ENCODE data around the gene DNAJC7. TPM values are rescaled to one million over a fixed set of nuclear protein-coding genes. Genes with fewer than 3 reads are reported as not detected.
A peak's percentile ranks its signal among the peaks of the same experiment; 100 is the strongest.
"Not testable (repeated sequence)": the region's sequence is repeated elsewhere in the genome, so short reads cannot be mapped to it uniquely, and the experiment has no call there.

DNAJC7 gene
- total RNA-seq, 1 donor, result 75.3 TPM

- peak overlapping the region; percentile 47 for H3K27ac ChIP-seq (ENCODE audit: low read depth, low read length)
- H2AFZ ChIP-seq (ENCODE audit: low read length), result no peak overlapping the region
- peaks cover 22% of the 10 kb centered on the region for H4K20me1 ChIP-seq (ENCODE audit: insufficient read depth, low read length)
- H3K27me3 ChIP-seq (ENCODE audit: insufficient read depth, low read length), result no peaks in the 10 kb centered on the region
- H3K4me3 ChIP-seq (ENCODE audit: insufficient read depth, low read length), result no peak overlapping the region
- peak overlapping the region; percentile 62 for H3K4me2 ChIP-seq (ENCODE audit: insufficient read depth, low read length)
- peak; percentile 79 for DNase-seq (ENCODE audit: insufficient read length, low spot score, missing footprints)
- H3K79me2 ChIP-seq (ENCODE audit: insufficient read depth, low read length), result peaks cover 95% of the 10 kb centered on the region
- peaks cover 4% of the 10 kb centered on the region for H3K36me3 ChIP-seq (ENCODE audit: insufficient read depth, low read length)
- TF ChIP-seq, protein P1, sequence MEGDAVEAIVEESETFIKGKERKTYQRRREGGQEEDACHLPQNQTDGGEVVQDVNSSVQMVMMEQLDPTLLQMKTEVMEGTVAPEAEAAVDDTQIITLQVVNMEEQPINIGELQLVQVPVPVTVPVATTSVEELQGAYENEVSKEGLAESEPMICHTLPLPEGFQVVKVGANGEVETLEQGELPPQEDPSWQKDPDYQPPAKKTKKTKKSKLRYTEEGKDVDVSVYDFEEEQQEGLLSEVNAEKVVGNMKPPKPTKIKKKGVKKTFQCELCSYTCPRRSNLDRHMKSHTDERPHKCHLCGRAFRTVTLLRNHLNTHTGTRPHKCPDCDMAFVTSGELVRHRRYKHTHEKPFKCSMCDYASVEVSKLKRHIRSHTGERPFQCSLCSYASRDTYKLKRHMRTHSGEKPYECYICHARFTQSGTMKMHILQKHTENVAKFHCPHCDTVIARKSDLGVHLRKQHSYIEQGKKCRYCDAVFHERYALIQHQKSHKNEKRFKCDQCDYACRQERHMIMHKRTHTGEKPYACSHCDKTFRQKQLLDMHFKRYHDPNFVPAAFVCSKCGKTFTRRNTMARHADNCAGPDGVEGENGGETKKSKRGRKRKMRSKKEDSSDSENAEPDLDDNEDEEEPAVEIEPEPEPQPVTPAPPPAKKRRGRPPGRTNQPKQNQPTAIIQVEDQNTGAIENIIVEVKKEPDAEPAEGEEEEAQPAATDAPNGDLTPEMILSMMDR (IDR thresholded peaks at IDR 0.05; ENCODE audit: extremely low read depth, low read depth, low read length), result no peak
- peaks cover 53% of the 10 kb centered on the region for H3K4me1 ChIP-seq (ENCODE audit: insufficient read depth, low read length)
- H3K9me3 ChIP-seq (ENCODE audit: low read depth, low read length), result no peaks in the 10 kb centered on the region
These were observed 6.2 kb downstream of the DNAJC7 start for GRCh38 chr17:42010898-42011516.

GRCh38 chr17:42010266-42010680, 7.0 kb downstream of the DNAJC7 start:
- H3K36me3 ChIP-seq (ENCODE audit: insufficient read depth, low read length); H2AFZ ChIP-seq (ENCODE audit: low read length); H3K9me3 ChIP-seq (ENCODE audit: low read depth, low read length); H3K4me3 ChIP-seq (ENCODE audit: insufficient read depth, low read length); DNase-seq (ENCODE audit: insufficient read length, low spot score, missing footprints); H3K27me3 ChIP-seq (ENCODE audit: insufficient read depth, low read length): not testable (repeated sequence)
- peak overlapping the region; percentile 62 for H3K4me2 ChIP-seq (ENCODE audit: insufficient read depth, low read length)
- H4K20me1 ChIP-seq (ENCODE audit: insufficient read depth, low read length), result peaks cover 24% of the 10 kb centered on the region
- H3K4me1 ChIP-seq (ENCODE audit: insufficient read depth, low read length), result peaks cover 51% of the 10 kb centered on the region
- H3K79me2 ChIP-seq (ENCODE audit: insufficient read depth, low read length), result peaks cover 94% of the 10 kb centered on the region
- peak overlapping the region; percentile 47 for H3K27ac ChIP-seq (ENCODE audit: low read depth, low read length)

GRCh38 chr17:42009170-42009569, 8.1 kb downstream of the DNAJC7 start:
- peaks cover 63% of the 10 kb centered on the region for H3K4me1 ChIP-seq (ENCODE audit: insufficient read depth, low read length)
- H2AFZ ChIP-seq (ENCODE audit: low read length), result no peak overlapping the region
- H3K9me3 ChIP-seq (ENCODE audit: low read depth, low read length), result no peaks in the 10 kb centered on the region
- no peak for DNase-seq (ENCODE audit: insufficient read length, low spot score, missing footprints)
- H4K20me1 ChIP-seq (ENCODE audit: insufficient read depth, low read length), result peaks cover 35% of the 10 kb centered on the region
- H3K36me3 ChIP-seq (ENCODE audit: insufficient read depth, low read length), result peaks cover 4% of the 10 kb centered on the region
- H3K4me3 ChIP-seq (ENCODE audit: insufficient read depth, low read length), result no peak overlapping the region
- peaks cover 94% of the 10 kb centered on the region for H3K79me2 ChIP-seq (ENCODE audit: insufficient read depth, low read length)
- H3K27ac ChIP-seq (ENCODE audit: low read depth, low read length), result peak overlapping the region; percentile 41
- H3K27me3 ChIP-seq (ENCODE audit: insufficient read depth, low read length), result no peaks in the 10 kb centered on the region
- H3K4me2 ChIP-seq (ENCODE audit: insufficient read depth, low read length), result no peak overlapping the region
- TF ChIP-seq, protein P1 (IDR thresholded peaks at IDR 0.05; ENCODE audit: extremely low read depth, low read depth, low read length), result peak; percentile 45

- Histone ChIP-seq H3K4me2 (ENCODE audit: insufficient read depth, low read length) (no peak overlapping the region), H2AFZ (ENCODE audit: low read length) (no peak overlapping the region), H3K79me2 (ENCODE audit: insufficient read depth, low read length) (peaks cover 97% of the 10 kb centered on the region), H3K27me3 (ENCODE audit: insufficient read depth, low read length) (no peaks in the 10 kb centered on the region), H3K4me1 (ENCODE audit: insufficient read depth, low read length) (peaks cover 54% of the 10 kb centered on the region), H3K27ac (ENCODE audit: low read depth, low read length) (peak overlapping the region; percentile 33), H4K20me1 (ENCODE audit: insufficient read depth, low read length) (peaks cover 55% of the 10 kb centered on the region), H3K36me3 (ENCODE audit: insufficient read depth, low read length) (peaks cover 24% of the 10 kb centered on the region), H3K9me3 (ENCODE audit: low read depth, low read length) (no peaks in the 10 kb centered on the region), H3K4me3 (ENCODE audit: insufficient read depth, low read length) (no peak overlapping the region)
- DNase-seq (ENCODE audit: insufficient read length, low spot score, missing footprints), result no peak
- TF ChIP-seq, protein P1 (IDR thresholded peaks at IDR 0.05; ENCODE audit: extremely low read depth, low read depth, low read length), result no peak
These were observed 12.1 kb downstream of the DNAJC7 start for GRCh38 chr17:42005166-42005565.

Data from osteoblast (primary cell).